ENCODE results near the gene OOSP3. TPM values are rescaled to one million over a fixed set of nuclear protein-coding genes. Genes with fewer than 3 reads are reported as not detected.

The OOSP3 gene
- total RNA-seq, 4 donors from 2014 or later = not detected

DNA sequence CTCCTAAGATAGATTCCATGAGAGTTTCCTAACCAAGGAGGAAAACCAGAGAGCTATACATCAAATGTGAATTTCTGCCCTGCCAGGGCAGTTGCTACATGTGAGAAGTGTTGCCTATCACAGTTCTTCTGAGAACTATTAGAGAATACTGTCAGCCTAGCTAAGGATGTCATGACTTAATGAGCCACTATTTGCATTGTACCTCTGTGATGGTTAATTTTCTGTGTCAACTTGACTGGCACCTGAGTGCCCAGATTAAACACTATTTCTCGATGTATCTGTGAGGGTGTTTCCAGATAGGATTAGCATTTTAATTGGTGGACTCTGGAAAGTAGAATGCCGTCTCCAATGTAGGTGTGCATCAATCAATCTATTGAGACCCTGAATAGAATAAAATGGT is 10.6 kb upstream of the OOSP3 start:
- intact Hi-C loops (cut with DNase I; ENCODE audit: low total_unique reads) = no loop called here
- no peak overlapping the region for H3K4me3 ChIP-seq
- no peaks in the 10 kb centered on the region for H3K27me3 ChIP-seq
- H3K27ac ChIP-seq = no peak overlapping the region
- no peaks in the 10 kb centered on the region for H3K36me3 ChIP-seq
- in situ Hi-C loops (cut with MboI; ENCODE audit: low sequenced_read_pairs in 4 of 4) = no loop called here
- no peak for TF ChIP-seq POLR2A (IDR thresholded peaks at IDR 0.05)
- TF ChIP-seq, protein P1, sequence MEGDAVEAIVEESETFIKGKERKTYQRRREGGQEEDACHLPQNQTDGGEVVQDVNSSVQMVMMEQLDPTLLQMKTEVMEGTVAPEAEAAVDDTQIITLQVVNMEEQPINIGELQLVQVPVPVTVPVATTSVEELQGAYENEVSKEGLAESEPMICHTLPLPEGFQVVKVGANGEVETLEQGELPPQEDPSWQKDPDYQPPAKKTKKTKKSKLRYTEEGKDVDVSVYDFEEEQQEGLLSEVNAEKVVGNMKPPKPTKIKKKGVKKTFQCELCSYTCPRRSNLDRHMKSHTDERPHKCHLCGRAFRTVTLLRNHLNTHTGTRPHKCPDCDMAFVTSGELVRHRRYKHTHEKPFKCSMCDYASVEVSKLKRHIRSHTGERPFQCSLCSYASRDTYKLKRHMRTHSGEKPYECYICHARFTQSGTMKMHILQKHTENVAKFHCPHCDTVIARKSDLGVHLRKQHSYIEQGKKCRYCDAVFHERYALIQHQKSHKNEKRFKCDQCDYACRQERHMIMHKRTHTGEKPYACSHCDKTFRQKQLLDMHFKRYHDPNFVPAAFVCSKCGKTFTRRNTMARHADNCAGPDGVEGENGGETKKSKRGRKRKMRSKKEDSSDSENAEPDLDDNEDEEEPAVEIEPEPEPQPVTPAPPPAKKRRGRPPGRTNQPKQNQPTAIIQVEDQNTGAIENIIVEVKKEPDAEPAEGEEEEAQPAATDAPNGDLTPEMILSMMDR (IDR thresholded peaks at IDR 0.05 in 4 of 5, conservative IDR thresholded peaks at IDR 0.05 in 1 of 5) = no peak
- H3K9me3 ChIP-seq = no peaks in the 10 kb centered on the region
- DNase-seq (no peak), ATAC-seq (no peak)
- H3K4me1 ChIP-seq = no peaks in the 10 kb centered on the region

DNA sequence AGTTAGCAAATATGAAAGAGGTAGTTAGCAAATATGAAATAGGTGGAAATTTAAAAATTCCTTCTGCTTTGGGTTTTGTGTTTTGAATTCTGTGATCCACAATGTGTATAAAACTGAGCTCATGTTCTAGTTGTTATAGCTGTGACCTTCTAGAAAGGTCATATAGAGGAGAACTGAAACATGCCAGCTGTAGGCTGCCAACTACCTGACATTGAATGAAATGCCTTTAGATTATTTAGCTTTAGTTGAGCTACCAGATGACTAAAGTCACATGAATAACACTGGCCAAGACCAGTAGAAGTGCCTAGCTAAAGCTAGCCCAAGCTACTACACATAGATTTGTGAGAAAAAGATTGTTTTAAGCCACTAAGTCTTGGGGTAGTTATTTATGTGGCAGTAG is 6.5 kb upstream of the OOSP3 start:
- H3K36me3 ChIP-seq = no peaks in the 10 kb centered on the region
- H3K27me3 ChIP-seq = no peaks in the 10 kb centered on the region
- ATAC-seq = no peak
- no peak overlapping the region for H3K27ac ChIP-seq
- no peaks in the 10 kb centered on the region for H3K4me1 ChIP-seq
- in situ Hi-C loops (cut with MboI; ENCODE audit: low sequenced_read_pairs in 4 of 4) (no loop called here), intact Hi-C loops (cut with DNase I; ENCODE audit: low total_unique reads) (no loop called here)
- no peak for TF ChIP-seq POLR2A (IDR thresholded peaks at IDR 0.05)
- TF ChIP-seq, protein P1 (IDR thresholded peaks at IDR 0.05 in 4 of 5, conservative IDR thresholded peaks at IDR 0.05 in 1 of 5) = no peak
- H3K4me3 ChIP-seq = no peak overlapping the region
- H3K9me3 ChIP-seq = no peaks in the 10 kb centered on the region
- no peak for DNase-seq

DNA sequence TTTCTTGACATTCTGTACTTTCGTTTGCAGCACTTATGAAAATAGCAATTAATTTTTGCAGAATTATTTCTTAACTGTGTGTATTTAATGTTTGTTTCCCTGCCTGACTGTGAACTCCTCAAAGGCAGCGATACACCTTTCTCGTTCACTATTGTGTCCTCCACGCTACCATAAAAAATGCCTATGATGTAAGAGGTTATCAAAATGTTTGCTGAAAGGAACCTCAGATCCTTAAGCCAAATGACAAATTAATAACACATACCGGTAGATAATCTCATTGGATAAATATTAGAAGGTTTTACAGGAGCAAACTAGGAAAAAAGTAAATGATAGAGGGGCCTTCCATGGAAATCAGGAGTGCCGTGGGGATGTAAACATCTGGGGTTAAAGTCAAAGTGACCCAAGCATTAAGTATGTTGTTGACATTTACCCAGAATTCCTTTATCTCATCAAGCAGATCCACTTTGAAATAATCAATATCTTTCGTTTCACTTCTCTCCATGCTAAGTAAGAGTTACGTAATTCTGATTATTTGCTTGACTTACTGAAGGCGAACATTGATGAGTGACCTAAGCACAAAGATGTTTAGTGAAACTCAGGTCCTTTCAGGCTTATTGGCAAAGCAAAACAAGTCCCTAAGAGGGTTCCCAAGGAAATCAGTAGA is 2.6 kb upstream of the OOSP3 start:
- no peaks in the 10 kb centered on the region for H3K36me3 ChIP-seq
- in situ Hi-C loops (cut with MboI; ENCODE audit: low sequenced_read_pairs in 4 of 4) (no loop called here), intact Hi-C loops (cut with DNase I; ENCODE audit: low total_unique reads) (no loop called here)
- ATAC-seq (no peak), DNase-seq (no peak)
- no peaks in the 10 kb centered on the region for H3K27me3 ChIP-seq
- no peak overlapping the region for H3K27ac ChIP-seq
- H3K9me3 ChIP-seq = no peaks in the 10 kb centered on the region
- TF ChIP-seq, protein P1 (IDR thresholded peaks at IDR 0.05 in 4 of 5, conservative IDR thresholded peaks at IDR 0.05 in 1 of 5) = no peak
- no peak for TF ChIP-seq POLR2A (IDR thresholded peaks at IDR 0.05)
- no peak overlapping the region for H3K4me3 ChIP-seq
- no peaks in the 10 kb centered on the region for H3K4me1 ChIP-seq

DNA sequence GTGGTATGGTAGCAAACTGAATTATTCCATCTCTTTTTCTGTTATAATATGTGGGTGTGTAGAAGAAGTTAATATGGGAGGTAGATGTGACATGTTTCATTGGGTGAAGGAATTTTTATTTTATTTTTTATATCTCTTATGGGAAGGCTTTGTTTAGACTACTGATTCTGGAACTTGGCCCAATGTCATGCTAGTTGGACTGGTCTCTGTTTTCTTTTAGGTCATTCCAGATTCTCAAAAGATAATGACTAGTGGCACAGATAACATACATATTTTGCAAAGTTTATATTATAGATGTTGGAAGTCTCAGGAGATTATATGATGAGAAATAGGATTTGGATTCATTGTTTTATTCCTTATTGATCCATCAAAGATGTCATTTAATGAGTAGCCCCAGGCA is 1.3 kb upstream of the OOSP3 start:
- H3K27ac ChIP-seq = no peak overlapping the region
- DNase-seq (no peak), ATAC-seq (no peak)
- no peaks in the 10 kb centered on the region for H3K27me3 ChIP-seq
- intact Hi-C loops (cut with DNase I; ENCODE audit: low total_unique reads) = no loop called here
- no peaks in the 10 kb centered on the region for H3K9me3 ChIP-seq
- H3K36me3 ChIP-seq = no peaks in the 10 kb centered on the region
- H3K4me3 ChIP-seq = no peak overlapping the region
- no peak for TF ChIP-seq POLR2A (IDR thresholded peaks at IDR 0.05)
- TF ChIP-seq, protein P1 (IDR thresholded peaks at IDR 0.05 in 4 of 5, conservative IDR thresholded peaks at IDR 0.05 in 1 of 5) = no peak
- in situ Hi-C loops (cut with MboI; ENCODE audit: low sequenced_read_pairs in 4 of 4) = no loop called here
- no peaks in the 10 kb centered on the region for H3K4me1 ChIP-seq

DNA sequence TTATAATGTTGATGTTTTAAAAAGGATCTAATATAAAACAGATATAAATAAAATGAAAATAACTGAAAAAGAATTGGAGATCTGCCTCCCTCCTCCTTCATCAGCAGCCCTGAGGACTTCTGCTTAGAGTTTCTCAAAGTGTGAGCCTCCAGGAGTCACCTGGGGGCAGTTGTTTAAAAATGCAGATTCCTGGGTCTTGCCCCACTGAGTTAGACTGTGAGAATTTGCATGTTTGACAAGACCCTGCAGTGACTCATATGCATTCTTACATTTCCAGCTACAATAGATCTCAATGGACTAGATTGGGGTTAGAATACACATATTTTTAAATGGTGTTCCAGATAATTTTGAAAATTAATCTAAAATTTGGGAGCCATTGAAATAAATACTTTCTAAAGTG is 798 bp upstream of the OOSP3 start:
- intact Hi-C loops (cut with DNase I; ENCODE audit: low total_unique reads) (no loop called here), in situ Hi-C loops (cut with MboI; ENCODE audit: low sequenced_read_pairs in 4 of 4) (no loop called here)
- ATAC-seq (no peak), DNase-seq (no peak)
- Histone ChIP-seq H3K4me3 (no peak overlapping the region), H3K4me1 (no peaks in the 10 kb centered on the region), H3K36me3 (no peaks in the 10 kb centered on the region), H3K9me3 (no peaks in the 10 kb centered on the region), H3K27me3 (no peaks in the 10 kb centered on the region), H3K27ac (no peak overlapping the region)
- TF ChIP-seq, protein P1 (IDR thresholded peaks at IDR 0.05 in 4 of 5, conservative IDR thresholded peaks at IDR 0.05 in 1 of 5) = no peak
- no peak for TF ChIP-seq POLR2A (IDR thresholded peaks at IDR 0.05)
